Activated naive CD4-positive, alpha-beta T cell treated with anti-CD3 and anti-CD28 coated beads, Interleukin-2, amount 10 ng/mL, durations not matched to agents 7 days and 5 days (primary cell): ENCODE data around the gene DBF4.
"Not testable (repeated sequence)": the region's sequence is repeated elsewhere in the genome, so short reads cannot be mapped to it uniquely, and the experiment has no call there.

Experiments used
- CTCF ChIA-PET: fragments of 350-600 bp; sonication (Branson Sonifier 250); formaldehyde crosslinking; loops from one replicate; lab custom pipeline; 2021; ENCODE audit warnings: antibody characterized with exemption; lab: Charles Lee
- DNase-seq: peaks from one replicate; pipeline ENCODE4 v3.0.0-alpha.2; 2020
- H3K27ac Mint-ChIP-seq: one replicate; pipeline ENCODE4 v1.8.0; 2021; ENCODE audit warnings: mild to moderate bottlenecking, moderate library complexity, mixed read lengths
- H3K27me3 Mint-ChIP-seq: one replicate; pipeline ENCODE4 v1.8.0; 2021; ENCODE audit warnings: mild to moderate bottlenecking, mixed read lengths
- H3K36me3 Mint-ChIP-seq: one replicate; pipeline ENCODE4 v1.8.0; 2021; ENCODE audit warnings: mixed read lengths
- H3K4me1 Mint-ChIP-seq: one replicate; pipeline ENCODE4 v1.8.0; 2021; ENCODE audit warnings: mixed read lengths
- H3K4me3 Mint-ChIP-seq: one replicate; pipeline ENCODE4 v1.8.0; 2021; ENCODE audit warnings: mild to moderate bottlenecking, moderate library complexity, mixed read lengths
- H3K9me3 Mint-ChIP-seq: one replicate; pipeline ENCODE4 v1.8.0; 2021; ENCODE audit warnings: mixed read lengths

Gene DBF4

GRCh38 chr7:87918740-87919139 lies 42.4 kb downstream of the DBF4 start:
- Mint-ChIP-seq H3K4me1 (no peaks in the 10 kb centered on the region), H3K27ac (no peak overlapping the region), H3K9me3 (no peaks in the 10 kb centered on the region), H3K36me3 (no peaks in the 10 kb centered on the region), H3K27me3 (peaks cover 5% of the 10 kb centered on the region), H3K4me3 (no peak overlapping the region)
- CTCF ChIA-PET, result no interaction called here
- DNase-seq, result no peak

GRCh38 chr7:87919875-87920274 lies 43.6 kb downstream of the DBF4 start:
- H3K27me3 Mint-ChIP-seq, result peaks cover 5% of the 10 kb centered on the region
- H3K36me3 Mint-ChIP-seq, result no peaks in the 10 kb centered on the region
- no peak overlapping the region for H3K27ac Mint-ChIP-seq
- no peak for DNase-seq
- H3K4me1 Mint-ChIP-seq, result no peaks in the 10 kb centered on the region
- H3K4me3 Mint-ChIP-seq, result no peak overlapping the region
- CTCF ChIA-PET, result no interaction called here
- H3K9me3 Mint-ChIP-seq, result no peaks in the 10 kb centered on the region

DNA sequence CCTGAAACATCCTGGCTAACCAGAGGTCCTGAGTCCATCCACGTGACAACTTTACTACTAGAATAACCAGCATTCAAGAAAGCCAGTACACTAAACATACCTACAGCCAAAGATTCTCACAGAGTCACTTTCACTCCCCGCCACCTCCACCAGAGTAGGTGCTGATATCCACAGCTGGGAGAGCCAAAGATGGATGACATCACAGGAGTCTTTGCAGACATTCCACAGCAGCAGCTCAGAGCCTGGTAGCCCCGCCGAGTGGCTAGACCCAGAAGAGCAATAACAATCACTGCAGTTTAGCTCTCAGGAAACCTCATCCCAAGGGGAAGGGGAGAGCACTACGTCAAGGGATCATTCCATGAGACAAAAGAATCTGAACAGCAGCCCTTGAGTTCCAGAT lies 44.3 kb downstream of the DBF4 start:
- no peaks in the 10 kb centered on the region for H3K4me1 Mint-ChIP-seq
- H3K27ac Mint-ChIP-seq, result no peak overlapping the region
- no peaks in the 10 kb centered on the region for H3K9me3 Mint-ChIP-seq

DNA sequence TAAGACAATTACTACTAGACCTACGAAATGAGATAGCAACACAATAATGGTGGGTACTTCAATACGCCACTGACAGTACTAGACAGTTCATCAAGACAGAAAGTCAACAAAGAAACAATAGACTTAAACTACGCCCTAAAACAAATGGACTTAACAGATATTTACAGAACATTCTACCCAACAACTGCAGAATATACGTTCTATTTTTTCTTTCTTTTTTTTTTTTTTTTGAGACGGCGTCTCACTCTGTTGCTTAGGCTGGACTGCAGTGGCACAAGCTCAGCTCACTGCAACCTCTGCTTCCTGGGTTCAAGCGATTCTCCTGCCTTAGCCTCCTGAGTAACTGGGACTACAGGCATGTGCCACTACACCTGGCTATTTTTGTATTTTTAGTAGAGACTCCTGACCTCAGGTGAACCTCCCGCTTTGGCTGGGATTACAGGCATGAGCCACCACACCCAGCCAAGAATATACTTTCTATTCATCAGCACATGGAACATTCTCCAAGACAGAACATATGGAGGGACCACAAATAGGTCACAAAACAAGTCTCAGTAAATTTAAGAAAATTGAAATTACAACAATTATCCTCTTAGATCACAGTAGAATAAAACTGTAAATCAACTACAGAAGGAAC lies 46.6 kb downstream of the DBF4 start:
- H3K4me1 Mint-ChIP-seq, H3K9me3 Mint-ChIP-seq, DNase-seq, H3K4me3 Mint-ChIP-seq, H3K27ac Mint-ChIP-seq, CTCF ChIA-PET, H3K36me3 Mint-ChIP-seq: not testable (repeated sequence)
- H3K27me3 Mint-ChIP-seq, result peaks cover 14% of the 10 kb centered on the region

More for the DNA sequence above, 44.3 kb downstream of the DBF4 start:
- Mint-ChIP-seq H3K4me3 (no peak overlapping the region), H3K27me3 (peaks cover 5% of the 10 kb centered on the region), H3K36me3 (no peaks in the 10 kb centered on the region)
- CTCF ChIA-PET, result no interaction called here
- no peak for DNase-seq

- H3K4me3 Mint-ChIP-seq, result no peak overlapping the region
- no peaks in the 10 kb centered on the region for H3K36me3 Mint-ChIP-seq
- H3K27me3 Mint-ChIP-seq, result peaks cover 22% of the 10 kb centered on the region
- H3K4me1 Mint-ChIP-seq, result no peaks in the 10 kb centered on the region
- no peaks in the 10 kb centered on the region for H3K9me3 Mint-ChIP-seq
- DNase-seq, result no peak
- H3K27ac Mint-ChIP-seq, result no peak overlapping the region
- CTCF ChIA-PET, result interaction anchor here (0.6 to 1.4 kb wide), 2 partner anchors 128 to 420 kb away, joined by 4 to 5 read pairs; no protein-coding TSS in a partner anchor
These were observed 50.5 kb downstream of the DBF4 start for GRCh38 chr7:87926581-87927461.

GRCh38 chr7:87933605-87933952 lies 57.3 kb downstream of the DBF4 start:
- DNase-seq, result no peak
- H3K4me3 Mint-ChIP-seq, result peak overlapping the region; percentile 83

GRCh38 chr7:87933953-87934698 lies 57.8 kb downstream of the DBF4 start, which contains the start of gene ADAM22:
Gene ADAM22 (plus strand): TSS chr7:87934251. CDS start chr7:87934466, 215 bp downstream.
- peak; percentile 86 for DNase-seq
- CTCF ChIA-PET, result interaction anchor here (0.8 kb wide), 1 partner anchor 178 kb away, joined by 3 read pairs; no protein-coding TSS in a partner anchor
- no peaks in the 10 kb centered on the region for H3K9me3 Mint-ChIP-seq
- H3K27me3 Mint-ChIP-seq, result peaks cover 48% of the 10 kb centered on the region
- peaks cover 15% of the 10 kb centered on the region for H3K4me1 Mint-ChIP-seq
- no peak within 1 kb of the TSS for H3K27ac Mint-ChIP-seq
- H3K4me3 Mint-ChIP-seq, result peak within 1 kb of the TSS; percentile 83
- H3K36me3 Mint-ChIP-seq, result peaks cover 5% of the 10 kb centered on the region

More at GRCh38 chr7:87933605-87933952, 57.3 kb downstream of the DBF4 start:
- Mint-ChIP-seq H3K4me1 (peaks cover 15% of the 10 kb centered on the region), H3K9me3 (no peaks in the 10 kb centered on the region), H3K27ac (no peak overlapping the region), H3K27me3 (peaks cover 48% of the 10 kb centered on the region), H3K36me3 (peaks cover 5% of the 10 kb centered on the region)
- CTCF ChIA-PET, result interaction anchor here (0.8 kb wide), 1 partner anchor 178 kb away, joined by 3 read pairs; no protein-coding TSS in a partner anchor

- CTCF ChIA-PET, result no interaction called here
- Mint-ChIP-seq H3K27ac (no peak overlapping the region), H3K4me1 (peaks cover 15% of the 10 kb centered on the region), H3K36me3 (peaks cover 5% of the 10 kb centered on the region), H3K9me3 (no peaks in the 10 kb centered on the region), H3K4me3 (peak overlapping the region; percentile 83), H3K27me3 (peaks cover 44% of the 10 kb centered on the region)
- peak; percentile 34 for DNase-seq
These were observed 58.5 kb downstream of the DBF4 start for GRCh38 chr7:87934699-87935383.

DNA sequence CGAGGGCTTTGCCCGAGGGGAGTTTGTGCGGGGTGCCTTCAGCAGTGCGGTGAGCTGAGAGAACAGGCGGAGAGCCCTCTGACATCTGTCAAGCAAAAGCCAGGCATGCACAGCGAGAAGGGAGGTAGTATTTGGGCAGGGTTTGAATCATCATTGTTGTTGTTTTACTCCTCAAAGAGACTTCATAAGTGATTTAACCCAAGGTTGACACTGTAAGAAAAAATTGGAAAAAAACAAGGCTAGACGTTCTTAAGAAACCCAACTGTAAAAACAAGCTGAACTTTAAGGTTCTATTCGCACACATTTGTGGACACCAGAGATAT lies 59.1 kb downstream of the DBF4 start:
- Mint-ChIP-seq H3K27me3 (peaks cover 43% of the 10 kb centered on the region), H3K4me1 (peaks cover 15% of the 10 kb centered on the region), H3K36me3 (peaks cover 5% of the 10 kb centered on the region), H3K9me3 (no peaks in the 10 kb centered on the region), H3K27ac (no peak overlapping the region), H3K4me3 (peak overlapping the region; percentile 83)
- CTCF ChIA-PET, result no interaction called here
- no peak for DNase-seq

GRCh38 chr7:87941138-87941537 lies 64.8 kb downstream of the DBF4 start:
- no peak for DNase-seq
- Mint-ChIP-seq H3K27ac (no peak overlapping the region), H3K4me1 (no peaks in the 10 kb centered on the region), H3K9me3 (no peaks in the 10 kb centered on the region), H3K27me3 (peaks cover 4% of the 10 kb centered on the region), H3K36me3 (peaks cover 1% of the 10 kb centered on the region), H3K4me3 (no peak overlapping the region)
- CTCF ChIA-PET, result no interaction called here

DNA sequence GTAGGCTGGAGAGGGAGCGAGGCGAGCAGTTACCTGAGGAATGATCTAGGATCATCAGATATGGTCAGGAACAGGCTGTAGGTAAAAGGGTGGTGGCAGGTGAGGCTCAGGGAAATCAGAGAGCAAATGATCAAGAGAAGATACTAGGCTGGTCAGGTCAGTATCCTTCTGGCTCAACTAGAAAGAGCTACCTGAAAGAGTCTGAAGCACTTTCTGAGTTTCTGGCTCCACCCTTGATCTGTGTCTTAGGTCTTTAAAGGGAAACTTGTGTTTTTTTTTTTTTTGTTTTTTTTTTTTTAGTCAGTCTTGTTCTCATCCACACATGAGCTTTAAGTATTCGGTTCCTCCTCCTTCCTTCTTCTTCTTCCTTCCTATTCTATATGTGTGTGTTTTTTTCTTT lies 68.3 kb downstream of the DBF4 start:
- Mint-ChIP-seq H3K27me3 (no peaks in the 10 kb centered on the region), H3K36me3 (no peaks in the 10 kb centered on the region), H3K4me3 (no peak overlapping the region), H3K27ac (no peak overlapping the region), H3K9me3 (no peaks in the 10 kb centered on the region), H3K4me1 (no peaks in the 10 kb centered on the region)
- CTCF ChIA-PET, result no interaction called here
- DNase-seq, result no peak

DNA sequence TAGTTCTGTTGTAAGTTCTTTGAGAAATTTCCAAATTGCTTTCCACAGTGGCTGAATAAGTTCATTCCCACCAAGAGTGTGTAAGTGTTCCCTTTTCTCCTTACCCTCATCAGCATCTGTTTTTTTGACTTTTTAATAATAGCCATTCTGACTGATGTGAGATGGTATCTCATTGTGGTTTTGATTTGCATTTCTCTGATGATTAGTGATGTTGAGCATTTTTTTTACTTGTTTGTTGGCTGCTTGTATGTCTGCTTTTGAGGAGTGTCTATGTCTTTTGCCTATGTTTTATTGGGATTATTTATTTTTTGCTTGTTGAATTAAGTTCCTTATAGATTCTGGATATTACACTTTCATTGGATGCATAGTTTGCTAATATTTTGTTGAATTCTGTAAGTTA lies 69.6 kb downstream of the DBF4 start:
- CTCF ChIA-PET, H3K36me3 Mint-ChIP-seq, H3K4me1 Mint-ChIP-seq, H3K27me3 Mint-ChIP-seq, H3K4me3 Mint-ChIP-seq, DNase-seq, H3K9me3 Mint-ChIP-seq, H3K27ac Mint-ChIP-seq: not testable (repeated sequence)

- no peaks in the 10 kb centered on the region for H3K27me3 Mint-ChIP-seq
- no peaks in the 10 kb centered on the region for H3K9me3 Mint-ChIP-seq
- no peaks in the 10 kb centered on the region for H3K36me3 Mint-ChIP-seq
- no peaks in the 10 kb centered on the region for H3K4me1 Mint-ChIP-seq
- H3K27ac Mint-ChIP-seq, result no peak overlapping the region
- H3K4me3 Mint-ChIP-seq, result no peak overlapping the region
- no peak for DNase-seq
- CTCF ChIA-PET, result no interaction called here
These were observed 72.1 kb downstream of the DBF4 start for GRCh38 chr7:87948371-87948770.
